ENCODE data around the gene TBX21.
"Not testable (repeated sequence)": the region's sequence is repeated elsewhere in the genome, so short reads cannot be mapped to it uniquely, and the experiment has no call there.

The TBX21 gene

DNA sequence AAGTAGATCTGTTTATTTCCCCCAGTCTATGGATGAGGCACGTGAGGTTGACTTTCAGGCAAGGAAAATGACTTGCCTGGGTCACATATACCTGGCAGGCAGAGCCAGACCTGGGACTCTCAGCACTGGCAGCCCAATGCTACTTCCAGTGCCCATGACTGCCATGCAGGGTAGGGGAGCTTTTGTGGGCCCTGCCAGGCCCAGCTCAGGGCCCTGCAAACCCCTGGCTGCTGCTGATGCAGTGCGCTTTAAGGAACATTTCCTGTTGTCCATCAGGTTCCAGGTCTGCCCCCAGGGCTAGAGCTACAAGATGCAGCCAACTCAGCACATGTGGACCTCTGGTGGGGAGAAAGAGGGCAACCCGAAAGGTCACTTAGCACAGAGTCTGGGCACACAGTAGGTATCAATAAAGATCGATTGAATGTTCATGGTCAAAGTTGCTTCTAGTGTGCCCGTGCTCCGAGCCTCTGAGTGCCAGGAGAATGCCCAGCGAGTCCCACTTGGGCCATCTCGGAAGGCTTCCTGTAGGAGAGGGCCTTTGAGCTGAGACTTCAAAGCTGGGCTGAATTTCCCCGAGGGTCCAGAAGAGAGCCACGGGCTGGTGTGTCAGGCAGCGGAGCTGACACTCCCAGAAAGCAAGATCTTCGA, 513 bp upstream of the TBX21 start:
- no peak for DNase-seq (ENCODE audit: low read depth in 2 of 2)

- DNase-seq (ENCODE audit: low read depth in 2 of 2): no peak
These were observed 806 bp downstream of the TBX21 start for GRCh38 chr17:47733674-47734410.

DNA sequence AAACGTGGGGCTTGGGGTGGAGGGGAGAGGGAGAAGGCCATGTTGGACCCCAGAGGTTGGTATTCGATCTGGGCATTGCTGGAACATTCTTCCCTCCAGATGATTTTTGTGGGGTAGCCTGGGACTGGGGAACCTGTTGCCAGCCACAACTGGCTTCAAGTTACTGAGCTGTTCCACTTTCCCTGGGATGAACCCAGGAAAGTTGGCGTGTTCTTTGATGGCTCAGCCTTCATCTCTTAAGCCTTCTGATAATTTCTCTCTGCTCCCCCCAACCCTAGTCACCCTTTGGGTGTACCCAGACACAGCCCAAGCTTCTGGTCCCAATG, 2.1 kb downstream of the TBX21 start:
- DNase-seq (ENCODE audit: low read depth in 2 of 2): no peak

DNA sequence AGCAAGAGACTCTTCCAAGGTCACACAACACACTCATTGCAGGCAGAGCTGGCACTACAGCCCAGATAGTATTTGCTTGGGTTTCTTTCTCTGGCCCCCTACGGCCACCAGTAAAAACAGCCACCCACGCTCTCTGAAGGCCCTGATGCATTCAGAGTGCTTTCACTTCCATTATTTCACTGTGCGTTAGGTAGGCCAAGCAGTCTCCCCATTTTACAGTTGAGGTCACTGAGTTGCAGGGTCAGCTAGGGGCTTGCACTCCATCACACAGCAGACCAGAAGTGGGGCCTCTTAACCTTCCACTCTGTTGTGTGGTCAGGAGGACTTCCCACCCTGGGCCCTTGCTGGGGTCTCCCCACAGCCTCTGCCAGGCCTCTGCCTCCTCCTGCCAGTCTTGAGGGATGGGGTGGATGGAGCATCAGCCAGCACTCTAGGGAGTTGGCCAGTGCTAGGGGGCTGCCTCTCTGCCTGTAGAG, 2.5 kb downstream of the TBX21 start:
- no peak for DNase-seq (ENCODE audit: low read depth in 2 of 2)

DNA sequence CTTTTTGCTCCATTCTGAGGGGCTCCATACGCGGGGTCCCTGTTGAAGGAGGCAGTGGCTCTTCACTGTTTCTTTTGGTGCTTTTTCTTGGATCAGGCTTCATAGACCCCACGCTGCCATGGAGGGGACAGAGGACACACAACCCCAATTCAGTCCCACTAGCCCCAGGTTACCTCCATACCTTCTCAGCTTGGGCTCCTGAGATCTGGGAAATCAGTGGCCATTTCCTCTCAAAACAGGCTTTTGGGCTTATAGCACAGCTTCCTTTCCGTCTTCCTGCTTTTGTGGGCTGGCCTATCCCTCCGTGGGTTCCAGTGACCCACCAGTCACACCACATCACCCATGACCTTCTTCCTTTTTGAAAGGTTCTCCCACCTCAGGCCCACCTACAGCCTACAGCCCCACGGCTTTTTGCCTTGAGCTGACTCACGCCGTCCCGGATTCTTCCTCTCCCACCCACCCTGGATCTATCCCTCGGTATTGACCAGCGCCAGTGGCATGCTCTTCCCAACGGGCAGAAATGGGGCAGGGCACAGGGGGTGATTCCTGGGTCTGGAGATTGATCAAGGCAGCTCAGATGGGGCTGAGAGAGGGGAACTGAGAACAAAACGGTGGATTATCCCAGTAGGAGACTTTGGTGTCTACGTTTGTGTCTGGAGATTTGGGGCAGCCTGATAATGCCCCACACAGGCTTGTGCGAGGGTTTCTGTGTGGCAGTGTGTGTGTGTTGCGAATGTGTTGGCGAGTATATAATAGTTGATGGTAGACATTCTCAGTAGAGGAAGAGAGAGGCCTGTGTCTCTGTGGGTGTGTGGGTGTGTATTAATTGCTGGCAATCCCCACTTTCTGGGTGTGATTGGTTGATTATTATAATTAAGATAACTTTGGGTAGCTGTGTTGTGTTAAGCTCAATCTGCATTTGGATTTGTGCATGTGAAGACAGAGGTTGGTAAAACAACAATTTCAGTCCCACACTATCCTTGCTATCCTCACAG, 3.8 kb downstream of the TBX21 start:
- DNase-seq (ENCODE audit: low read depth in 2 of 2): no peak

- DNase-seq (ENCODE audit: low read depth in 2 of 2): no peak
These were observed 5.1 kb downstream of the TBX21 start for GRCh38 chr17:47738178-47738577.

DNA sequence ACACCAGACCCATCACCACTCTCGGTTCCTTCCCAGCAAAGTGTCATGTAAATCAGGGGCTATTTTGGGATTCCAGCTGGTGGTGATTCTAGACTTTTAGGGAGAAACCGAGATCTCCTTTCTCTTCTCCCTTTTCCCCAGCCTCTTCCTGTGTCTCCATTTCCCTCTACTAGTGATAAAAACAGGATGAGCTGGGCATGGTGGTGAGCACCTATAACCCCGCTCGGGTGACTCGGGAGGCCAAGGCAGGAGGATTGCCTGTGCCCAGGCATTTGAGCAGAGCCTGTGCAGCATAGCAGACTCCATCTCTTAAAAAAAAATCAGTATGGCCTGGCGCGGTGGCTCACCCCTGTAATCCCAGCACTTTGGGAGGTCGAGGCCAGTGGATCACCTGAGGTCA, 6.1 kb downstream of the TBX21 start:
- no peak for DNase-seq (ENCODE audit: low read depth in 2 of 2)

- DNase-seq (ENCODE audit: low read depth in 2 of 2): not testable (repeated sequence)
These were observed 6.9 kb downstream of the TBX21 start for GRCh38 chr17:47739945-47740344.

- DNase-seq (ENCODE audit: low read depth in 2 of 2): no peak
These were observed 8.2 kb downstream of the TBX21 start for GRCh38 chr17:47741109-47741792.

DNA sequence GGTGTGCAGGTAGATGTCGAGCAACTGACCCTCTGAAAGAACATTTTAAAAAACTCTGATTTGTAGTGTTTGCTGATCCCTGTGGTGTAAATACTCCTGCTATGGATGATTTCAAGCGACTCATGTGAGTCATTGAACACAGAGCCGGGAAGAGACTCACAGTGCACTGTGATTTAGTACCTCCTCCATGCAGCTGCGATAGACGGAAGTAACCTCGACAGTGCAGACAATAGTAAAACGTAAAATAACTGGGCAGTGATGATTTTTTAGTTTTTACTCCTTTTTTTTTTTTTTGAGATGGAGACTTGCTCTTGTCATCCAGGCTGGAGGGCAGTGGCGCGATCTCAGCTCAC, 8.7 kb downstream of the TBX21 start:
- DNase-seq (ENCODE audit: low read depth in 2 of 2): no peak

GRCh38 chr17:47742319-47743181, 9.5 kb downstream of the TBX21 start:
- DNase-seq (ENCODE audit: low read depth in 2 of 2): no peak

DNA sequence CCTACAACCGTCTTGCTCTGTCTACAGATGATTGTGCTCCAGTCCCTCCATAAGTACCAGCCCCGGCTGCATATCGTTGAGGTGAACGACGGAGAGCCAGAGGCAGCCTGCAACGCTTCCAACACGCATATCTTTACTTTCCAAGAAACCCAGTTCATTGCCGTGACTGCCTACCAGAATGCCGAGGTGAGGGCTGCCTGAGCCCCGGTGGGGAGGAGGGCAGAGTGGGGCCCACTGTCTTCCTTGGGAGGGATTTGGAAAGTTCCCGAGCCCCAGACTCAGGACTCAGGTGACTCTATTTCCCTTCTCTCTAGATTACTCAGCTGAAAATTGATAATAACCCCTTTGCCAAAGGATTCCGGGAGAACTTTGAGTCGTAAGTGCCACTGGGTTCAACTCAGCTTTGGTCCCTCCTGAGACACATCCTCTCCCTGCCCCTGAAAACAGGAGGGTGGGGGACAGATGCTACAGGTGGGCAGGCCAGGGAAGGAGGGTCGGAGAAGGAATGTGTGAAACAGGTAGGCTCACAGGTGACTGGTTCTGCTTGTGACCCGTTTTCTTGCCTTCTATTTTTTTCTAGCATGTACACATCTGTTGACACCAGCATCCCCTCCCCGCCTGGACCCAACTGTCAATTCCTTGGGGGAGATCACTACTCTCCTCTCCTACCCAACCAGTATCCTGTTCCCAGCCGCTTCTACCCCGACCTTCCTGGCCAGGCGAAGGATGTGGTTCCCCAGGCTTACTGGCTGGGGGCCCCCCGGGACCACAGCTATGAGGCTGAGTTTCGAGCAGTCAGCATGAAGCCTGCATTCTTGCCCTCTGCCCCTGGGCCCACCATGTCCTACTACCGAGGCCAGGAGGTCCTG, 11.4 kb downstream of the TBX21 start:
- no peak for DNase-seq (ENCODE audit: low read depth in 2 of 2)

- no peak for DNase-seq (ENCODE audit: low read depth in 2 of 2)
These were observed 12.0 kb downstream of the TBX21 start for GRCh38 chr17:47745037-47745380.

DNA sequence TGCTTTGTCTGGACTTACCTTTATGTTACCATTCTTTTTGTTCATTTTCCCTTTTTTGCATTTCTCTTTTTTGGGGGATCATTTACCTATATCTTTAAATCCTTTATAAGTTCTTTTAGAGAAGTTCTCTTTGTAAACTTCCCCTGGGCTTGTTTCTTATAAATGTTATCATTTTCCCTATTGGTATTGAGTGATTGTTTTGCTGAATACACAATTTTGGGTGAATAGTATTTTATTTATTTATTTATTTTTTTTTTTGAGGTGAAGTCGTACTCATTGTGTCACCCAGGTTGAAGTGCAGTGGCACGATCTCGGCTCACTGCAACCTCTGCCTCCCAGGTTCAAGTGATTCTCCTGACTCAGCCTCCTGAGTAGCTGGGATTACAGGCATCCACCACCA, 18.4 kb downstream of the TBX21 start:
- no peak for DNase-seq (ENCODE audit: low read depth in 2 of 2)

DNA sequence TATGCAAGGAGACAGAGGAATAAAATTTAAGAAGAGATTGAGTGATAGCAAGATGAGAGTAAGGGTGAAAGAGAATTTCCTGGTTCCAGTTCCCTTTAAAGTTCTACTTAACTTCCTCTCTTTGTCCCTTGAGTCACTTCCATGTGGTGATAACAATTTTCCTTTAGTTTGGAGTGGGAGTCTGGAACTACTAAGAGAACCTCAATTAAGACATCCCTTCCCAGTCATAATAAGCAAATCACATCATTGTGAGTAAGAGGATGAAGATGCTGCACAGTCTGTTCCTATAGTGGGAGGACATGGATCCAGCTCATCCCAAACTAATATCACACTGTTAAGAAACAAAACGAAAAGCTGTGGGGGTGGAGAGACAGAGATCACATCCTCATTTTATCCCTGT, 24.4 kb downstream of the TBX21 start:
- DNase-seq (ENCODE audit: low read depth in 2 of 2): no peak

DNA sequence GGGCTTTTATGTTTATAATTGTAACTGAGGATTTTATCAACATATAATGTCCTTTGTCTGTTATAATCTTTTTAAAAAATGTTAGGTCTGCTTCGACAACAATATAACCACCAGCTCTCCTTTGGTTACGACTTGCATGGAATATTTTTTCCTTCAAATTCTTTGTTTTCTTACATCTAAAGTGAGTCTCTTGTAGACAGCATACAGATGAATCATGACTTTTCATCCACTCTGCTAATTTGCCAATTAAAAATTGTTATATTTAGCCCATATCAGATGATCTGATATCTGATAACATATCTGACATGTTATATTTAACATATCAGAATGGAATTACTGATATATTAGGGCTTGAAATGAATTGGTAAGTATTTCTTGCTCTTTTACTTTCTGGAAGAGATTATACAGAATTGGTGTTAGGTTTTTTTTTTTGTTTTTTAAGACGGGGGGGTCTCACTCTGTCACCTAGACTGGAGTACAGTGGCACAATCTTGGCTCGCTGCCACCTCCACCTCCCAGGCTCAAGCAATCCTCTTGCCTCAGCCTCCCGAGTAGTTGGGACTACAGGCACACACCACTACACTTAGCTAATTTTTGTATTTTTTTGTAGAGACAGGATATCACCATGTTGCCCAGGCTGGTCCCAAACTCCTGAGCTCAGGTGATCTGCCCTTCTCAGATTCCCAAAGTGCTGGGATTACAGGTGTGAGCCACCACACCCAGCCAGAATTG, 27.5 kb downstream of the TBX21 start:
- no peak for DNase-seq (ENCODE audit: low read depth in 2 of 2)

- DNase-seq (ENCODE audit: low read depth in 2 of 2): no peak
These were observed 29.7 kb downstream of the TBX21 start for GRCh38 chr17:47762728-47763127.

- no peak for DNase-seq (ENCODE audit: low read depth in 2 of 2)
These were observed 31.0 kb downstream of the TBX21 start for GRCh38 chr17:47763913-47764582.

- not testable (repeated sequence) for DNase-seq (ENCODE audit: low read depth in 2 of 2)
These were observed 40.6 kb downstream of the TBX21 start for GRCh38 chr17:47773649-47774048.
